T-helper 2 cell treated with Interferon-gamma antibody and Interleukin-4, amounts not matched to agents 100 ng/mL and 5 ng/mL, for 36 hours (primary cell): Measurements from ENCODE around the gene SMYD1. TPM values are rescaled to one million over a fixed set of nuclear protein-coding genes. Genes with fewer than 3 reads are reported as not detected.

Experiments used
- intact Hi-C: fragments of 100-400 bp; cut with micrococcal nuclease; formaldehyde crosslinking; loops from one replicate; pipeline ENCODE4 v1.15.1; 2023
- total RNA-seq: library from RNA; stranded (reverse); gene quantifications from 2 replicates; pipeline ENCODE4 v1.2.3, GENCODE V29; 2022

Gene SMYD1
- total RNA-seq, 1 donor from 2014 or later = not detected

DNA sequence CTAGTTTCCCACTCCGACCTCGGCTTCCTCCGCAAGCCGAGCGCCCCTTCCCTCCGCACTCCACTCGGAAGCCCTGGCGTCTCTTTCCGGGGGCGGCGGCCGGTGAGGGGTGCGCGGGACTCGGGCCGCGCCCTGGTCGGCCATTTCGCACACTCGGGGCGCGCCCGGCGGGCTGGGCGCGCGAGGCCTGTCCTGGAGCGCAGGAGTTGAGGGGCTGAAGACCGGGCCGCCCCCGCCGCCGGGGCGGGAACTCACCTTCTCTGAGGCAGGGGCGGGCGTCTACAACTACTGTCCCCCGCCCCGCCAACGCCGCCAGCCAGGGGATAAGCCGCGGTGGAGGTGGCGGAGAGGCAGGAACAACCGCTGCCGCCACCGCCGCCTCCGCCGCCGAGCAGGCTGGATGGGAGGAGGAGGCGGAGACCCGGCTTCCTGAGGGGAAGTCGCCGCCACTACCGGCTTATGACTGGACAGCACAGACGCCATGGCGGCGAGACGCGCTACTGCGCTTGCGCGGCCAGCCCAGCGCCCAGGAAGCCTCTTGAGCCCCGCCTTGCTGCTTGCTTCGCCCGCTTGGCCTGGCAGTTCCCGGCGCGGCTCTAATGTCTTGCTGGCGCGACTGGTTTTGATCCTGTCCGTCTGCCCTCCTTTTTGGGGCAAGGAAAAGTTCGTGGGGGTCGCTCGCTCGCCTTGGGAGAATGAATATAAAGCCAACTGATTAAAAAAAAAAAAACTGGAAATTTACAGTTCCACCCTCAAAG, 12.1 kb upstream of the SMYD1 start, which contains the start of gene KRCC1:
Gene KRCC1, minus strand, starts transcription at position 413 of the 758 bp plus-strand sequence. CDS start 27,220 bp downstream, outside the sequence.
- intact Hi-C loops = loop anchor here (1.0 kb wide), 2 partner anchors 39 to 572 kb away; partner anchors contain the start of genes EIF2AK3 and RNU2-63P

DNA sequence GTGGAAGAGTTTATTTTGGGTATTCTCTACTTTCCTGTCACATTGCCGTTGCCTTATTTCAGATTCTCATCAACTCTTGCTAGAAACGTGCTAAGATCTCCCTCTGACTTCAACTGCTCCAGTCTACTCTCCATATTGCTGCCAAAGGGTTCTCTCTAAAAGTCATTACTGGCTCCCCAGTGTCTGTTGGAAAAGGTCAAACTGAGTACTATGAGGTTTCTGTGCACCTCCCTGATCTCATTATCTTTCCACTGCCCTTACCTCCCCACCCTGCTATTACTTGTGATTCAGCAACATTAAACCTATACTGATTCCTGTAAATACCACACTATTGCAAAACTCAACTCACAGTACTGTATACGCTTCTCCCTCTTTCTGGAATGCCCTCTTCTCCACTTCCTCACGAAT, 10.2 kb upstream of the SMYD1 start:
- intact Hi-C loops = no loop called here

DNA sequence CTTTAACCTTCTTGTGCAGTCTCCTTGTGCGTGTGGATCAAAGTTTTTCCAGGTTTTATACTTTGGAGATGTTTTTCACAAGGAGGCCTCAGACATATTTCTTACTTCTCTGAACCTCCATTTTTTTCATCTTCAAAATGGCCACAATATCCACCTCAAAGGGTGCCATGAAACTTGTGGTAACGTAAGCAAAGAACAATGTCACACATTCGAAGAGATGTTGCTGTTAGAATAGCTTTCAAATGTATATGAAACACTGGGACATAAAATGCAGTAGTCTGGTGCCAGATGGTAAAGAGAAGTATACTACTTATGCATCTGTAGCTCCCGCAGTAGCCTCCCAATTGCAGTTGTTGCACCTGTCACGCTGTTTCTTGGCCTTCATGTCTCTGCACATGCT, 9.4 kb upstream of the SMYD1 start:
- intact Hi-C loops = no loop called here

DNA sequence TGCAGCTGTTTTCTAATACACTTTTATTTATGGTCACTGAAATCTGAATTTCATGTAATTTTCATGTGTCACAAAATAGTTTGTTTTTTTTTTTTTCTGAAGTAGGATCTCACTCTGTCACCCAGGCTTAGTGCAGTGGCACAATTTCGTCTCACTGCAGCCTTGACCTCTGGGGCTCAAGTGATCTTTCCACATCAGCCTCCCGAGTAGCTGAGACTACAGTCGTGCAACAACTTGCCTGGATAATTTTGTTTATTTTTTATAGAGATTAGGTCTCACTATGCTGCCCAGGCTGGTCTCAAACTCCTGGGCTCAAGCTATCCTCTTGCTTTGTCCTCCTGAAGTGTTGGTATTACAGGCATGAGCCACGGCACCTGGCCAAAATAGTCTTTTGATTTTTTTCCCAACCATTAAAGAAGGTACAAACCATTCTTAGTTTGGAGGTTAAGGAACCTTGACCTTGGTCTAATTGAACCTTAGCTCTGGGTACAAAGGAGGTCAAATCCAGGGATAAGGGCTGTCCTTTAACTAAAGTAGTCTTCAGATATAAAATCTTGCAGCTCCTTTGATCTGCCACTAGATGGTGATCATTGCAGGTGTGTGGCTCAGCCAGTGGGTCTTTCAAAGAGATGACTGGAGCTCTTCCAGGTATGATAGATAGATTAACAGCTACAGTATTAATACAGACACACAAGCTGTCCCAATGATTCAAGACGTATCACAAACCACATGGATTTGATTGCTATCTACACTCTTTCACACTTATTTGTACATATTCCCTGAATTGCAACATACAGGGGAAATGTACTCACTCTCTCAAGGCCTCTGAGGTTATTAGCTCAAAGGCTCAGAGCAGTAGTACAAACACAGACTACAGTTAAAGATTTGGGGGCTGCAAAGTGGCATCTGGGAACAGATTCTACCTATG, 7.4 kb upstream of the SMYD1 start:
- intact Hi-C loops = loop anchor here (1.0 kb wide), 2 partner anchors 100 to 127 kb away; no protein-coding TSS in a partner anchor

DNA sequence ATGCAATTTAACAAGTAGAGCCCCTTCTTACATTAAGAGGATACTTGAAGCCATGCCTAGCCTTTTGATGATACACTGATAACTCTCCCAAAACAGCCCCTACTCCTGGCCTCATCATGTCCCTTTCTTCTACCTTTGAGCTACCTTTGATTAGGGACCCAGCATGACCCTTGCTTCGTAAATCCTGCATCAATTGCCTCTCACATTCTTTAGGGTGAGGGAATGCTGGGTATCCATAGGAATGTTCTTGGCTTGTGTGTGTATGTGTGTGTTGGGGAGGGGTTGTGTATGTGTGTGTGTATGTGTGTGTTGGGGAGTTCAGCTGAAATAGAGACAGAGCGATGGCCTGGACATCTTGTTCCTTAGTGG, 6.7 kb upstream of the SMYD1 start:
- intact Hi-C loops = loop anchor here (1.0 kb wide), 2 partner anchors 99 to 126 kb away; no protein-coding TSS in a partner anchor

DNA sequence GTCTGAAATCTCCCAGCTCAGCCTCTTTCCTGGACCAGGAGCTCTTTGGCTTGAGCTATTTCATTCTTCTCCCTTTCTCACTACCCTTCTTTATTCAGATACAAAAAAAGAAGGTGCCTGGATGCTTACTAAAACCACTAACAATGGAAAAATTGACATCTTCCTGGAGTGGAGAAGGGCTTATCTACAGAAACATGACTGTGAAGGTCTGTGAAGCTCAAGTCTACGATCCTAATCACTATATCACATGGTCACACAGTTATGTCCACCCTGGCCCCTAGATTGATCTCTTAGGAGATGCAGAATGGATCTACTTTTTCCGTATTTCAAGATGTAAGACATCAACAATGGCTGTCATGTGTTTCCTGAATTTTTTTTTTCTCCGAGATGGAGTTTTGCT, 6.3 kb upstream of the SMYD1 start:
- intact Hi-C loops = no loop called here

DNA sequence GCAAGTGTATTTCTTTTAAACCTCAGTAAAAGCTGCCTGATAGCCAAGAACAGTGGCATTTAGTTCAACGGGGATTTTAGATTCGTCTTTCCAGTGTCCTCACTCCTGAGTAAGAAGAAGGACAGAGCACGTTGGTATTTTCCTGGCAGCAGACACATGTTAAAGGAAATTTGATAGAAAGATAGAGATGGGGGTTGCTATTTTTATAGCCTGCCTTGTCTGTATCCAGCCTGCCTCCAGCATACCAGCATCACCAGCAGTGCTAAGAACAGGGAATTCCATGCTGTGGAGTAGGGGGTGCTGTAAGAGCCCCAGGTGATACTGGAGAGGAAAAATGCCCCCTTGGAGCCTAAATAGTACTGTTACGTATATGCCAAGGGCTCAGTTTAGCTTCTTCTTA, 1.1 kb upstream of the SMYD1 start:
- intact Hi-C loops = no loop called here

DNA sequence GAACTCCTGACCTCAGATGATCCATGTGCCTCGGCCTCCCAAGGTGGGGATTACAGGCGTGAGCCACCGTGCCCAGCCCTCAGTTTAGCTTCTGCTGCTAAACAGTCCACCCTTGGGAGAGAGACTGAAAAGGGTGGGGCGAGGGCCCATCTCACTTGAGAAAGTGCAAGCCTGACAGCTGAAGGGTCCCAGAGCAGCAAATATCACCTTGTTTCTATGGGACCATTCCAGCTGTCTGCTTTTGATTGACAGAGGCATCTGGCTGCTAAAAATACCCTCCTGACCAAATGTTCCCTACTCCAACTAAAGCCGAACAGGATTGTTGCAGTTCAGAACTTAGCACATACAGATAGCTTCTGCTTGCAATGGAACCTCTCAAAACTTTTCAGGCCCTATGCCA, 436 bp upstream of the SMYD1 start:
- intact Hi-C loops = no loop called here

DNA sequence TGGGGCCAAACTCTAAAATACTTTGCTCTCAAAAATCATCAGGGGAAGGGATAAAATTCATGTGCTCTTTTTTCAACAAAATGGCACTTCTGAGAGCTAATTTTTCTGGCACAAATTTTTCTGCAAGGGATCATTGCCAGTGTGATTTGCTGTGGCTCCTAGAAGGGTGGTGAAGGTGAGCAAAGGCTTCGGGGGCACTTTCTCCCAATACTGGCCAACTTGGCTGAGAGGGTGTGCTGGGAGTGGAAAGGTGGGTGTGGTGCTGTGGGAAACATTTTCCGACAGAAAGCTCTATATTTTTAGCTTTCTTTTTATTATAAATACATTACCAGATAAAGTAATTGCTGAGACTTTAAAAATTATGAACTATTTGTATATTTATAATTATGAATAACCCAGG, 419 bp downstream of the SMYD1 start:
- intact Hi-C loops = no loop called here

DNA sequence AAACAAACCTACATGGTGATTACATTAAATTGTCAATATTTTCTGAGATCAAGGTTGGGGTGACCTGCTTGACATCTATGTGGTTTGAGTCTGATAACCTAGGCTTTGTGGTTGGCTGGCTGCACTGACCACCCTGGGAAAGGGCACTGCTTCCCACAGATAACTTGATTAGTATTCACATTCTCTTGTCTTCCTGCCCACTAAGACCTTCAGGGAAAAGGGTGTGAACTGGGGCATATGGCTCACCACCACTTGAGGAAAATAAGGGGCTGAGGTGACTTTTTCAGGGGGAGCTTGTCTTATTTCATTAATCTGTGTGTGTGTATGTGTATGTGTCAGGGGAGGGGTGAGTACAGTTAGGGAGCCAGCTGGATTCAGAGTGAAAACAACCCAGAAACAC, 1.5 kb downstream of the SMYD1 start:
- intact Hi-C loops = no loop called here

DNA sequence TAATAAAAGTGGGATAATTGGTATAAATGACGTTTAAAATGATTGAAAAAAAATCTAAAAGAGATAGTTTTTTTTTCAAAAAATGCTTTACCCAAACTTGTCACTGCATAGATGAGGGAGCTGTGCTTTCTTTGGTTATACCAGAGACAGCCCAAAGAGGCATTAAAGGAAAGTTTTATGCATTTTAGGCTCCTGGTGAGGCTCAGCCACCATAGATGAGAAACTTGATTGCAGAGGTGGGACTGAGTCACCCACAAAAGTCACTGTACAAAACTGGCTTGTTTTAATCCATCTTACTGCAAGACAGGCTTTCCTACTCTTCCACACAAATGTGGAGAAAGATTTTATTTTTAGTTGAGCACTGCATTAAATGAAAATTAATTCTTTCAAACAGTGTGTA, 2.4 kb downstream of the SMYD1 start:
- intact Hi-C loops = no loop called here

DNA sequence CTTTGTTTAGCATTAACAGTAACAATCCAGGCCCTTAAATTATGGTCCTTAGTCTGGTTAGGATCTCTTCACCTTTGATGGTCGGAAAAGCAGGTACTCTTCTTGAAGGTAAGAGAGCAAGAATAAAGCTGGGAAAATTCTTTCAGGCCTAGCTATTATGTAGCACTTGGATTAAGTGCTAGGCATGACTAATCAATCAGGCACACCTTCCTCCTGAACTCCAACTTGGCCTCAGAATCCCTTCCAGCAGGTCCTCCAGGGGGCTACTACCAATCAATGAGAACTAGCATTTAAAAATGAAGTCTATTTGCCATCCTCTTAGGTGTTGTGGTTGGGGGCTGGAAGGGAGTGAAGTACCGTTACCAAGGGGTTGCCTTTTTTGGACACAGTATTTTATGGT, 3.7 kb downstream of the SMYD1 start:
- intact Hi-C loops = no loop called here

DNA sequence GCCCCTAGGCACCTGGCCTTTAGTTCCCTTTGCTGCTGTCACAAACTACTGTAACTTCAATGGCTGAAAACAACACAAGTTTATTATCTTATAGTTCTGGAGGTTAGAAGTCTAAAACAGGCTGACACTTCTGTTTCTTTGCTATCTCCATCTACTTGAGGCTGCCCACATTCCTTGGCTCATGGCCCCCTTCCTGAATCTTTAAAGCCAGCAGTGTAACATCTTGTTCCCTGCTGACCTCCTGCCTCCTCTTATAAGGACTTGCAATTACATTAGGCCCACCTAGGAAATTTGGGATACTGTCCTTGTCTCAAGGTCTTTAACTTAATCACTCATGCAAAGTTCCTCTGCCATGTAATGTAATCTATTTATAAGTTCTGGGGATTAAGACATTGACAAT, 6.5 kb downstream of the SMYD1 start:
- intact Hi-C loops = no loop called here

DNA sequence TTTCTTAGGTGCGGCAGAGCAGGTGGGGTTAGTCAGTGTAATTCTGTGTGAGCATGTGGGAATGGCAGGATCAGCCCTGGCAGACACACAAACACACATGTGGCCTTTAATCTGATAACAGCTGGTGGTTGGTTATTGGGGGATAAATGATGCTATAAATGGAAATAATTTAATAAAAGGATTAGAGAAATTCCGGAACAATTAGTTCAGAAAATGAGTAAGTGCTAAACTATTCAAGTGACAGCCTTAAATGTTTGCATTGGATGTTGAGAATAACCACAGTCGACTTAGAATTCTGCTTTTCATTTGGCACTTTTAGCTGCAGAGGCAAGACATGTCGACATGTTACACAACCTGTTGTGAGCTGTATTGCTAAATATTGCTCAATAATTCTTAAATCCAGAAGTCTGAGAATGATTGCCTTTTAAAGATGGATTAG, 7.2 kb downstream of the SMYD1 start:
- intact Hi-C loops = no loop called here

DNA sequence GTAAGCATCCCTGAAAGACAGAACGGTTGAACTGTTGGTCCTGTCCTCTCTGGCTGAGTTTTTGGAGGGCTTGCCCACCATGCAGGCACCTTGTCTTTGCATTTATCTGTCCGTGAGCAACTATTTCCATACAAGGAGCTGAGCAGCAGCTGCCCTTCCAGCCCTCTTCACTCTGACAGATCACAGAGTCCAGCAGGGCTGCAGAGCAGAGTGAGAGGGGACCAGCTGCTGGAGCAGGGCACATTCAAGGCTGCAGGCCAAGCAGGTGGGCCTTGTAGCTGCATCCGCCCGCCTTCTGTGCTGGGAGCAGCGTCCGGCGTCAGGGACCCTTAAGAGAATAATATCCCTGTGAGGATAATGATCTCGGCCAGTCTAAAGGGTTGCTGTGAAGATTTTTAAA, 9.5 kb downstream of the SMYD1 start:
- intact Hi-C loops = no loop called here

DNA sequence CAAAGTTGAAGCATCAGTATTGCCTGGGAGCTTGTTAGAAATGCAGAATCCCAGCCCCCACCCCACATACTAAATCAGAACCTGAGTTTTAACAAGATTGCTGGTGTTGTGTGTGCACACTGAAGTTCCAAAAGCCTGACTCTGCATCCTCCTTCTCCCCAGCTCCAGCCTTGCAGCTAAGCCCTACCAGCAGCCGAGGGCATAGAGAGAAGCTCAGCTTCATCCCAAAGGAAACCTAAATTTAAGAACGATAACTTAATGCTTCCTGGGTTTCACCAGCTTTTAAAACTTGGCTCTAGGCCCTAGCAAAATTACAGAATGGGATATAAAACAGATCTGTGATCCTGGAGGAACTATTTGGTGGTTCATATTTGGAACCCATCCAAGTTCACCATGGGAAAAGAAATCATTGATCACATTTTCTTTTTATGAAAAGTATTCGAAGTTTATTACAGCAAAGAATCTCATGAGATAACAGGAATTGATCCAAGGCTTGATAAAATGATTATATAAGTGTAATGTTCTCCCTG, 11.1 kb downstream of the SMYD1 start:
- intact Hi-C loops = no loop called here

DNA sequence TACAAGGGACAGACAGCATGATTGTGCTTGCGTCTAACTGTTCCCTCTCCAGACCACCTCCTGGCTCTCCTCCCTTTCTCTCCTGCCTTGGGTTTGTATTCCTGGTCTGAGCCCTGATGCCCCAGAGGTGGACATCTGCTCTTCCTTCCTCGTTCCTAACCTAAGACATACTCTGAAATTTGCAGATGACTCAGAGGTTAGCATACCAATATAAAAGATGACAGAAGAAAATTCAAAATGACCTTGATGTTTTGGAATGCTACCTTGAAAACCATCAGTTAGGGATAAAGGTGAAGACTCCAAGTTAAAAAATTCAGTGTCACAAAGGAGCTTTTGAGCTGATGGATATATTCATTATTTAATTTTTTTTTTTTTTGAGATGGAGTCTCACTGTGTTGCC, 12.9 kb downstream of the SMYD1 start:
- intact Hi-C loops = no loop called here

DNA sequence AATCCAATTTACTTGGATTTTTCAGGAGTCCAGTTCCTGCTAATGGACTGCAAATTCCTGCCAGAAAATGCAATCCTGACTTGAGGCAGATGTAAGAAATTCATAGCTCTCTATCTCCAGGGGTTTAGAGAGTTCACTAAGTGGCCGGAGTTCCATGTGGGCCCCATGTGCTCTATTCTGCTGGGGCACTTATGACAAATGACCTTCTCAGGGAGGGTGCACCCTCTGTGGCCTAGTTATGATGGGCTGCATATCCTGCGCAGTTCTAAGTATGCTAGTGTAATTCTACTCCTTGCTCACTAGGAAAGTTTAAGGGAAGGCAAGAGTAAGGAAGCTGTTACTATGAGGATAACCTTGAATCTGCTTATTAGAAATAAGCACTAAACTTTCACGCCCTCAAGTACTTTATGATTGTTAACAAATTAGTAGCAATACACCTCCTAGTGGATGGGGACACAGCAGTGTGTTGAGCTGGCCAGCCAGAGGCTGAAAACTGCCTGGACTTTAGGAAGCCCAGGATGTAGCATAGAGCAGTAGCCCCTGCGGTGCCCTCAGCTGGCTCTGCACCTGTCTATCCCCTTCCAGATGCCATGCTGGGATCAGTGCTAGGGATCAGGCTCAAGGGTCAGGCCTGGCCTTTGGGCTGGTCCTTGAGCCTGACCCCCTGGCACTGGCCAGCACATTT, 14.4 kb downstream of the SMYD1 start:
- intact Hi-C loops = no loop called here

DNA sequence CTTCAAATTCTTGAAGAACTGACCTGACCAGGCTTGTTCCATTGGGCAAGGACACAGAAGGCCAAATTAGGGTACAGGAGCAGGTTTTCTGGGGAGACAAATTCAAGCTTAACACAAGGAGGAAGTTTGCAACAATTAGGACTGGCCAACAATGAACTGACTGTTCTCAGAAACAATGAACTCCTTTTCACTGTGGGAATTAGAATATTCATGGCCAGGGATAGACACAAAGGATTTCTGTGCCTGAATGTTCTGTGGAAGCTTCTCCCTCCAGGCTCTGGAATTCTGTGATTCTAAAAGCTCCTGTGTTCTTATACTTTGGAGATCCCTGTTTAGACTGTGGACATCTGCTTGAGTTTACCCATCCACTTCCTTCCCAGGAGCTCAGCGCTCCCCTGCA, 15.2 kb downstream of the SMYD1 start:
- intact Hi-C loops = no loop called here

DNA sequence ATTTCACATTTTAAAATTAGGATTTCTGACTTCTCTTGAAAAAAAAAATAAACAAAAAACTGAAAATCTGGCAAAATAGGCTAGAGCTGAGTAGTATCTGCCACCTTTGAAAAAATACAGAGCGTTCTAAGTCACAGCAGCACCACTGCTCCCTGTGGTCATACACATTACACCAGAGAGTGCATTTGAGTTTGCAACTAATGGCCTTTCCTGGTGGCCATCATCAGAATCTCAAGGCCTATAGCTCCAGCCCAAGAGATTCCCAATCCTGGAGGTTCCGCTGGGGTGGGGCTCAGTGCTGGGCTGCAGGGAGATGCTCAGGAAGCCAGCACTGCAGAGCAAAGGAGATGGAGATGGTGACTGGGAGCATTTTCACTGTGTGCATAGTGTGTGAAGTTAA, 17.5 kb downstream of the SMYD1 start:
- intact Hi-C loops = no loop called here

DNA sequence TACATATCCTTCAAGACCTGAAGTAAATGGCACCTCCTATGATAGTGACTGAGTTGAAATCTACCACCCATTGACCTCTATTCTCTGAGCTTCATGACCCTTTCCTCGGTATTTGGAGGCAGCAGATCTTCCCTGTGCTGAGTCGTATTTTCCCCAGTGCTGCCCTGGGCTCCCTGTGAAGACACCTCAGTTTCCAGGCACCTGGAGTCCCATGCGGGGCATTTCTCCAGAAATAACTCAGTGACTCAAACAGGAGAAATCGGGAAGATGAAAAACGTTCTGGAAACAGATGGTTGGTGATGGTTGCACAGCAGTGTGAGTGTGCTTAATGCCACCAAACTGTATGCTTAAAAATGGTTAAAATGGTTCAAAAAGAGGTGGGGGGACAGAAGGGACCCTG, 18.0 kb downstream of the SMYD1 start:
- intact Hi-C loops = no loop called here
